ENCODE results near the gene RAB10.
"Not testable (repeated sequence)": the region's sequence is repeated elsewhere in the genome, so short reads cannot be mapped to it uniquely, and the experiment has no call there.

RAB10 gene

GRCh38 chr2:26033818-26034636 lies at the start of gene RAB10:
TSS of gene RAB10 (plus strand) at chr2:26034084. CDS start at chr2:26034609, 525 bp downstream.
- DNase-seq: peak; percentile 100

- DNase-seq: no peak
These were observed 45.8 kb upstream of the RAB10 start for GRCh38 chr2:25988134-25988533.

- no peak for DNase-seq
These were observed 44.7 kb upstream of the RAB10 start for GRCh38 chr2:25989154-25989553.

- DNase-seq: no peak
These were observed 41.9 kb upstream of the RAB10 start for GRCh38 chr2:25991965-25992364.

GRCh38 chr2:25992556-25992955 lies 41.3 kb upstream of the RAB10 start:
- DNase-seq: no peak

GRCh38 chr2:25993049-25993448 lies 40.8 kb upstream of the RAB10 start:
- DNase-seq: no peak

- no peak for DNase-seq
These were observed 39.4 kb upstream of the RAB10 start for GRCh38 chr2:25994509-25994908.

- DNase-seq: no peak
These were observed 37.0 kb upstream of the RAB10 start for GRCh38 chr2:25996844-25997243.

GRCh38 chr2:25998816-25999383 lies 35.0 kb upstream of the RAB10 start:
- not testable (repeated sequence) for DNase-seq

GRCh38 chr2:25999406-25999805 lies 34.5 kb upstream of the RAB10 start:
- not testable (repeated sequence) for DNase-seq

- DNase-seq: no peak
These were observed 33.3 kb upstream of the RAB10 start for GRCh38 chr2:26000561-26001082.

GRCh38 chr2:26001743-26002351 lies 32.0 kb upstream of the RAB10 start:
- no peak for DNase-seq

- DNase-seq: no peak
These were observed 31.1 kb upstream of the RAB10 start for GRCh38 chr2:26002632-26003310.

- no peak for DNase-seq
These were observed 25.8 kb upstream of the RAB10 start for GRCh38 chr2:26008095-26008494.

GRCh38 chr2:26008851-26009566 lies 24.9 kb upstream of the RAB10 start:
- no peak for DNase-seq

- no peak for DNase-seq
These were observed 24.3 kb upstream of the RAB10 start for GRCh38 chr2:26009567-26009963.

GRCh38 chr2:26010943-26011342 lies 22.9 kb upstream of the RAB10 start:
- no peak for DNase-seq

GRCh38 chr2:26011609-26011989 lies 22.3 kb upstream of the RAB10 start:
- DNase-seq: no peak

- DNase-seq: no peak
These were observed 21.7 kb upstream of the RAB10 start for GRCh38 chr2:26011990-26012856.

- no peak for DNase-seq
These were observed 20.2 kb upstream of the RAB10 start for GRCh38 chr2:26013668-26014067.

- DNase-seq: no peak
These were observed 17.7 kb upstream of the RAB10 start for GRCh38 chr2:26016012-26016705.

Measured in activated CD4-positive, alpha-beta T cell treated with anti-CD3 and anti-CD28 coated beads, Interleukin-2, Interleukin-6, amounts not matched to agents 100 ng/mL and 50 ng/mL, durations not matched to agents 16 hours and 8 hours (primary cell).